GM19463 (cell line): ENCODE data around the gene USH1C.

Experiments used
- ATAC-seq: cut with Tn5 transposase; IDR thresholded peaks from one replicate; pipeline ENCODE4 v1.9.1; 2021; ENCODE audit warnings: mild to moderate bottlenecking, moderate library complexity; ENCODE audit not compliant: unreplicated experiment

Gene USH1C

GRCh38 chr11:17544181-17544622 is at the start of gene USH1C:
USH1C (minus strand) TSS chr11:17544416; CDS start chr11:17544307, 109 bp downstream.
- ATAC-seq = no peak

- ATAC-seq = no peak
Measured at GRCh38 chr11:17593466-17594245, 49.4 kb upstream of the USH1C start.

- ATAC-seq = no peak
Measured at GRCh38 chr11:17591293-17591692, 47.1 kb upstream of the USH1C start.

- no peak for ATAC-seq
Measured at GRCh38 chr11:17590463-17590862, 46.2 kb upstream of the USH1C start.

GRCh38 chr11:17588721-17589120 is 44.5 kb upstream of the USH1C start:
- no peak for ATAC-seq

GRCh38 chr11:17588166-17588565 is 44.0 kb upstream of the USH1C start:
- ATAC-seq = no peak

GRCh38 chr11:17585911-17586695 is 41.9 kb upstream of the USH1C start:
- no peak for ATAC-seq

- ATAC-seq = no peak
Measured at GRCh38 chr11:17581732-17582053, 37.5 kb upstream of the USH1C start.

GRCh38 chr11:17581036-17581731 is 37.0 kb upstream of the USH1C start:
- ATAC-seq = no peak

- no peak for ATAC-seq
Measured at GRCh38 chr11:17580271-17580670, 36.1 kb upstream of the USH1C start.

- ATAC-seq = no peak
Measured at GRCh38 chr11:17579451-17579850, 35.2 kb upstream of the USH1C start.

- ATAC-seq = no peak
Measured at GRCh38 chr11:17578958-17579357, 34.7 kb upstream of the USH1C start.

- ATAC-seq = no peak
Measured at GRCh38 chr11:17578296-17578695, 34.1 kb upstream of the USH1C start.

- no peak for ATAC-seq
Measured at GRCh38 chr11:17575431-17576425, 31.5 kb upstream of the USH1C start.

GRCh38 chr11:17574141-17575091 is 30.2 kb upstream of the USH1C start:
- ATAC-seq = no peak

- ATAC-seq = no peak
Measured at GRCh38 chr11:17573526-17573925, 29.3 kb upstream of the USH1C start.

GRCh38 chr11:17572791-17573460 is 28.7 kb upstream of the USH1C start:
- ATAC-seq = no peak

GRCh38 chr11:17572359-17572690 is 28.1 kb upstream of the USH1C start:
- no peak for ATAC-seq
